SH-SY5Y (cell line): ENCODE data around the gene RACK1.

ENCODE experiments used
- GATA2 ChIP-seq: IDR thresholded peaks from 2 replicates; pipeline ENCODE4 v1.6.1; 2011; ENCODE audit warnings: mild to moderate bottlenecking, low read depth, low read length
- GATA3 ChIP-seq: IDR thresholded peaks from 2 replicates; pipeline ENCODE4 v1.6.1; 2011; ENCODE audit warnings: low read depth, mild to moderate bottlenecking, low read length, moderate library complexity

DNA sequence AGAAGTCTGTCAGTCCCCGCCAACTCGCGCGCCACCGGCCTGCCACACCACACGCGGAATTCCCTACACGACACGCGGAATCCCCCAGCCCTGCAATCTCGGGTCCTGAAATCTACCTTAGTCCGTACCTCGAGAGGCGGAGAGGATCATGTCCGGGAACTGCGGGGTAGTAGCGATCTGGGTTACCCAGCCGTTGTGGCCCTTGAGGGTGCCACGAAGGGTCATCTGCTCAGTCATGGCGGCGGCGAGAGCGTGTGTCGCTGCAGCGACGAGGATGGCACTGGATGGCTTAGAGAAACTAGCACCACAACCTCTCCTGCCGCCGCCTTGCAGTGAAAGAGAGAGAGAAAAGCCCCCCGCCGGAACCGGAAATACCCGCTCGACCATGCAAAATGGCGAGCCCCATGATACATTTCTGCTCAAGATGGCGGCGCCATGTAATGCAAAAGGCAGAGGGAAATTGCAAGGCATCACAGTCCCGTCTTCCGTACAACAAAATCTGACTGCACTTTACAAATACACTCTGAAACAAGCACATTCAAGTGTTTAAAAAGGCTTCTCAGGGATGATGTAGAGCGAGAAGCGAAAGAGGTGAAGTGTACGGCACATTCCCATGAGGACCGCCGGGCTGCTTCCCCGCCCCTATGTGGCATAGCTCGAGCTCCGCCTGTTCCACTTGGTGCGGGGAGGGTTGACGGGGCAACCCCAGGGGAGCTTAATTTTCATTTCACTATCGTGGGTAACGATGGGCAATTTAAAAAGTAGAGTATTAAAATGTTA, at the start of gene RACK1:
- no peak for TF ChIP-seq GATA2
- TF ChIP-seq GATA3, result no peak
